ENCODE results near the gene VWA7.

Gene VWA7

DNA sequence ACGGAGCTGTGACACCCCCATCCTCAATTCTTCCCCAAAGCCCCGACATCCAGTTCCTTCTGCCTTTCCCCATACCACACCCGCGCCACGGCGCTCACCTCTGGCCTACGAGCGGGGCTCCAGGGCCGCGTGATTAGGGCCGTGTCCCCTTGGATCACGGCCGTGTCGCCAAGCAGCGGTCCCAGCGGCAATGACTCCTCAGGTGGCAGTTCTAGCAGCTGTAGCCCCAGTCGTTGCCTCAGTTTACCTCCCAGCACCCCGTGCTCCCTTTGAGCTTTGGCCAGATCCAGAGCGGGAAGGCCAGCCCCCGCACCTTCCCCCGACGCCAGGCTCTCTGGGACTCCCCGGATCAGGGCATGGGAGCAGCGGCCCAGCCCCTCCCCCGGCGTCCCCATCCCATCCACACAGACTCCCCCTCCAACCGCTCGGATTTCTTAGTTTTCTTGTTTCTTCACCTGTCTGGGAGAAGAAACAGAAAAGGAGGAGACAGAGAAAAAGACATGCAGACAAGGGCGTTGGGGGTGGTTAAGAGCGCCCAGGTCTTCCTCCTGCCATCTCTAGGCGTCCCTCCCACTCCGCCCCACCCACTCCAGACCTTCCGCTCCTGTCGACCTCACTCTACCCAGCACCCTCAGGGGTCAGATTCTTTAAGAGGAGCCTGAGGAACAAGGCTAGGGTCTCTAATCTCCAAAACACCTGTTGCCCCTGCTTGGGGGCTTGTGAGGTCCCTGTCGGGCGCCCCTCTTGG is 48.2 kb downstream of the VWA7 start, which contains the start of gene DDAH2:
TSS of gene DDAH2 (minus strand) at position 533 of the 748 bp plus-strand sequence. CDS start at position 395, 138 bp downstream.
- no peak for DNase-seq

DNA sequence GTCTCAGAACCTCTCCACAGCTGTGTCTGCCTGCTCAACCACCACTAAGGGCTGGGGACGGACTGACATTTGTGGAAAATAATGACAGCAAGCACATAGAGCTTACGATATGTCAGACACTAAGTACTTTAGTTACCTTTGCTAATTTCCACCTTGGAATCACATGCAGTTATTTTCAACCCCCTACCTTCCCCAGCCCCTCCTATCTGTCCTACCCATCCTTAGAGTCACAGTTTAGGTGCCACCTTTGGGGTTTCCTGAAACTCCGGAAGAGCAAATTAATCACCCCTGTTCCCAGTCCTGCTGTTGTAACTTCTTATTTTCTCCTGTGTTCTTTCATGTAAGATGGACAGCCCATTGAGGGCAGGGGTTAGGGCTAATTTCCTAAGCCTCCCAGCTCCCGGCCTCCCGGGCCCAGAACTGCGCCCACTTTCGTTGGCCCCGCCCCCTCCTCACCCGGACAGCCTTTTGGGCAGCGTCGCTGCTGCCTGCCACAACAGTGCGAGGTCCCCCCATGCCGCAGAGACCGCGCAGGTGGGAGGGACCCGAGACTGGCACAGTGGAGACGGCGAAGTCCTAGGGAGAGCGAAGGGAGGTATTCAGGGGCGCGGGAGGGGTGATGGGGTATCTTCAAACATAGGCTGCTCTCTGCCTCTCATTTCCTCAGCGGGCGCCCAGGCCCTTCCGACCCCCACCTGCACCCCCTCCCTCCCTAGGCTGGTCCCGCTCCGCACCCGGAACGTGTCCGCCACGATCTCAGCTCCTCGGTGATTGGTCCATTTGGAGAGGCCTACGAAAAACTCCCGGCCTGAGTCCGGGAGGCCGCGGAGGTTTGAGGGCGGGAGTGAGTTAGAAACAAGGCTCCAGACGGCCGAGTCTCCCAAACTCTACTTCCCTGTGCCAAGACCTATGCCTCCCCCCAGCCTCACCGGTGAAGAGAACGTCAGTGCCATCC is 49.1 kb downstream of the VWA7 start:
- no peak for DNase-seq

DNA sequence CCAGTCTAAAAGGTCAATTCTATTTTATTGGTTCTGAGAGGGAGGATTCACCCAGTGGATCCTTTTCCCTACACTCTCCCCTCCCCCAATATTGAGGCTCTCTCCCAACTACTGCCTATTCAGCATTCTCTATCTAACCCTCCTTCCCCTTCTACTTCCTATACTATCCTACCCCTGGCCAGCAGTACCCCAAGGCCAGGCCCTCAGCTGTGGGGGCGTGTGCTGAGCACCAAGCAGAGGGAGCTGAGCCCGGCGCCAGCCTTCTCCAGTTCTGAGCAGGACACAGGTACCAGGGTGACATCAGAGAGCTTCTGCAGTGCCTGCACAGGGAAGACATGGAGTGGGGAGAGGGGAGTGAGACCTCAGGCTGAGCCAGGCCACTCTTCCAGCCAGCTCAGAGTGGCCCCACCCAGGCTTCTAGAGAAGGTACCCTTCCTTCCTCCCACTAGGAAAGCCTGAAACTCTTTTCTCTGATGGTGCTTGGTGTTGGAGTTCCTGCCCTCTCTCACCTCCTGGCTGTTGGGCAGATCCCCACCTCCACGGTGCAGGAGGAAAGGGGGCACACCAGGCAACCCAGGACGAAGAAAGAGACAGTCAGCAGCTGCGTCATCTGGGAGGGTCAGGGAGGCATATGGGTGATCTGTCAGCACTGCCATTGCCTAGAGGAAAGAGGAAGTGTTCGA is 50.0 kb downstream of the VWA7 start:
- no peak for DNase-seq

DNA sequence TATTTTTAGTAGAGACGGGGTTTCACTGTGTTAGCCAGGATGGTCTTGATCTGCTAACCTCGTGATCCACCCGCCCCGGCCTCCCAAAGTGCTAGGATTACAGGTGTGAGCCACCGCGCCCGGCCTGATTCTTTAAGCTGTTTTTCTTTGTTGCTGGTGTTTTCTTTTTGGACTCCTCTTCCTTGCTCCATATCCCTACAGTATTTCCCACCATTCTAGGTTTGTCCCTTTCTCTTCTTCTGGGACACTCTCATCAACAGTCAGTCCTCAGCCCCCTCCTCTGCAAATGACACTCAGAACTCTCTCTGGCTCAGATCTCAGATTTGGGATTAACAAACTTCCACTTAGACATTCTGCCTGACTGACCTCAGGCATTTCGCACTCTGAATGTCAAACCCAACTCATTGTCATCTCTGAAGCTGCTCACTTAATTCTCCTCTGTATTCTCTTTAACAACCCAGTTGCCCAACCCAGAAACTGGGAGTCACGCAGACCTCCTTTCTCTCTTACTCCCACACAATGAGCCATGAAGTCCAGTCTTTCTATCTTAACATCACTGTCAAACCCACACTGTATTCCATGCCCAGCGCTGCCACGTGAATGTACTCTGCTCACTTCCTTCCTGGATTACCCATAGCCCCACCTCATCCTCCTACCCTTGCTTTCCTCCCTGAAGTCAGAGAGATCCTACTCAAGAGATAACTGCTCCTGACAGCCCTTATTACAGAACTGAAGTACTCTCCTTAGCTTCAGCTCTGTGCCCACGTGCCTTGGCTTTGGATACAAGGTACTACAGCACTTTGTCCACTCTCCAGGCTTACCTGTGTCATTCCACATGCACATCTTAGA is 51.4 kb downstream of the VWA7 start:
- no peak for DNase-seq

DNA sequence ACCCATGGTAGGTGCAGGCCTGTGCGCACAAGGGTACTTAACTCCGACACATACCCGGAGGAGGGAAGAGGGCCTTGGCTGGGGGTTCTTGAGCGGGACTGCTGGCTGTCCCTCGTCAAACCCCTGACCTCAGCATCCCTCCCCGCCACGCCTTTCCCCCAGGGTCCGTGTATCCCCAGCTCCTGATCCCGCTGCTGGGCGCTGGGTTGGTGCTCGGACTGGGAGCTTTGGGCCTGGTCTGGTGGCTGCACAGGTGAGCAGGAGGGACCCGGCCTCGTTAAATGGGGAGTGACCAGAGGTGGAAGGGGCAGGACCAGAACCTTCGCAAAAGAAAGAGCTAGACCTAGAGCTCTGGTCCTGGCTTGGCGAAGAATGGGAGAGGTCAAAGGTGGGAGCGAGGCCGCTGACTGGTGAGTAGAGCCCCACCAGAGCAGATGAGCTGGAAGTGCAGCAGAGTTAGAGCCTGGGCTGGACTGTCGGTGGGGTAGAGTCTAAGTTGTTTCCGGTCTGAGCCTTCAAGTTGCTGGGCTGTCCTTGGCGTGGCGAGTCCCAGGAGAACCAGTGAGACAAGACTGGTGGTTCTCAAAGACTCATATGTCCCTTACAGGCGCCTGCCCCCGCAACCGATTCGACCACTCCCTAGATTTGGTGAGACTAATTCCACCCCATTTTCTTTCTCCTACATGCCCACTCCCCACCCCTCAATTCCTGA is 53.0 kb downstream of the VWA7 start:
- no peak for DNase-seq

DNA sequence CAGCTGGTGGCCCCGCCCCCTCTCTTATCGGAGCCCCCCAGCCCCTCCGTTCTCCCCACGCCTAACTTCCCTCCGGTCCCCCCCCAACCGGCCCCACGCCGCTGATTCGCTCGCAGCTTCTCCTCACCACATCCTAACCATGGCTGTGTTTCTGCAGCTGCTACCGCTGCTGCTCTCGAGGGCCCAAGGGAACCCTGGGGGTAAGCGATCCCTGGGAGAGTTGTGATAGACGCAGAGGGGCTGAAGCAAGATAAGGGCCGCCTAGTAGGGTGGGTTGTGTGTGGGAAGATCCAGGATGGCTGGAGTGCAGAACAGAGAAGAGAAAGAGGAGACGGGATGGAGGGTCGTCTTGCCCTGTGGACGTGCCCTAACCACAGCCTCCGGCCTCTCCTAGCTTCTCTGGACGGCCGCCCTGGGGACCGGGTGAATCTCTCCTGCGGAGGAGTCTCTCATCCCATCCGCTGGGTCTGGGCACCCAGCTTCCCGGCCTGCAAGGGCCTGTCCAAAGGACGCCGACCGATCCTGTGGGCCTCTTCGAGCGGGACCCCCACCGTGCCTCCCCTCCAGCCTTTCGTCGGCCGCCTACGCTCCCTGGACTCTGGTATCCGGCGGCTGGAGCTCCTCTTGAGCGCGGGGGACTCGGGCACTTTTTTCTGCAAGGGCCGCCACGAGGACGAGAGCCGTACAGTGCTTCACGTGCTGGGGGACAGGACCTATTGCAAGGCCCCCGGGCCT is 53.7 kb downstream of the VWA7 start, which contains the start of gene MPIG6B:
TSS of gene MPIG6B (plus strand) at position 129 of the 735 bp plus-strand sequence. CDS start at position 140, 11 bp downstream.
- no peak for DNase-seq

DNA sequence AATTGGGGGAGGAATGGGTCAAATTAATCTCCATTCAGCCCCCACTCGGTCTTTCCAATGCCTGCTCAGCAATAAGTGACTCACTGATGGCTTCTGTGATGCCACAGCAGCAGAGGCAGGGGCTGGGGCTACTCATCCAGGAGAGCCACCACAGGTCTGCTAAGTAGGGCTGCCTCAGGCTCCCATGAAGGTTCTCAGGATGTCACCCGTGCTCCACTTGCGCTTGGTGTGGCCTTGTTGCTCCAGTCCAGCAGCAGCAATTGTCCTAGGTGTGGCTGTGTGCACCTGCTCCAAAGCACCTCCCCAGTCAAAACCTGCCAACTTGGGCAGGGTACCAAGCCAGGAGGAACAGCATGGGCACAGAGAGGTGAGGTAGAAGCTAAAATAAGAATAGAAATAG is 55.0 kb downstream of the VWA7 start:
- DNase-seq = no peak

DNA sequence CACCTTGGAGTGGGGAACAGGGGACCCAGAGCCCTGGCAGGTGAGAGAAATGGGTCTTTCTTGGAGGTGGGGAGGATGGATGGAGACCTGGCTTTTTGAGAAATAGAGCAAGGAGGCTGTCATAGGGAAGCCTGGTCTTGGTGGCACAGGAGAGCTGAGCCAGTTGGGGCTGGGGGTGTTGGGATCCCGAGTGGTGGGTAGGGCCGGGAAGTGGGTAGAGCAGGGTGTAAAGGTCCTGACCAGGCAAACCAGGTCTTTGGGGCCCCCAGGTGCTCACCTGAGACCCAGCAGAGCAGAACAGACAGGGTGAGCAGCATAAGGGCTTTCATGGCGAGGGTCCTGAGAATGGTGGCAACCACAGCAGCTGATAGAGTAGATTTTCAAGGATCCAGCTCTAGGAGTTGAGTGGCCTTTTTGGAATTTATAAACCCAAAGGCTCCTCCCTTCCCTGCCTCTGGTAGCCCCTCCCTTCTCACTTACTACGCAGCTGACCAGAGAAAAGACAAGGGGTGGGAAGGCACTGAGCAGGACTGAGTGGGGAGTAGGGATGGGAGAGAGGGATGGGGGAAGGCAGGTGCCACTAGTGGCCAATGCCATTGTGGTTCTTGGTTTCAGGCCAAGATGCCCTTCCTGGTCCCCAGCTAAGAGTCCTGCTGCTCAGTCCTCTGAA is 55.6 kb downstream of the VWA7 start, which contains the start of gene LY6G6C:
TSS of gene LY6G6C (minus strand) at position 396 of the 670 bp plus-strand sequence. CDS start at position 329, 67 bp downstream.
- DNase-seq = no peak

DNA sequence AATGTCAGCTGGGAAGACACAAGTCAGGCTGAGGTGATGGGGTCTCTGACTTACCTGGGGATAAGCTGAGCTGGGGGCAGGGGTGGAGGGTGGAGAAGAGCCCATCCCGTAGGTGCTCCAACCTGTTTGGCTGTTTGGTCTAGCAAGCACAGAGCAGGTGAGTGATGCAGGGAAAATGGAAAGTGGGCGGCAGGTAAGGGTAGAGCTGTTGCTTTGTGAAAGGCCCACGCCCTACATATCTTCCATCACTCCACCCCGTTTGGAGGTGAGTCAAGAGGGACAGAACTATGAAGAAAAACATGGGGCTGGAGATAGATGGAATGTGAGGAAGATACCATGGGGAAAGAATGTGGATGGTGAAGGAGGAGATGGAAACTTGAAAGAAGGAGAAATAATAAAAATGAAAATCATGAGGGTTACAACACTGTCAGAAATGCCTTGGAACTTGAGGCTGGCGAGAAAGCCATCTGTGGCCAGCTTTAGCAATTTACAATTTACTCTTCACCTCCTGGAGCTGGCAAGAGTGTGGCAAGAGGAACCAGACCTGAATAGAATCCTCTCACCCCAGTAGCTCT is 56.8 kb downstream of the VWA7 start:
- DNase-seq = no peak

DNA sequence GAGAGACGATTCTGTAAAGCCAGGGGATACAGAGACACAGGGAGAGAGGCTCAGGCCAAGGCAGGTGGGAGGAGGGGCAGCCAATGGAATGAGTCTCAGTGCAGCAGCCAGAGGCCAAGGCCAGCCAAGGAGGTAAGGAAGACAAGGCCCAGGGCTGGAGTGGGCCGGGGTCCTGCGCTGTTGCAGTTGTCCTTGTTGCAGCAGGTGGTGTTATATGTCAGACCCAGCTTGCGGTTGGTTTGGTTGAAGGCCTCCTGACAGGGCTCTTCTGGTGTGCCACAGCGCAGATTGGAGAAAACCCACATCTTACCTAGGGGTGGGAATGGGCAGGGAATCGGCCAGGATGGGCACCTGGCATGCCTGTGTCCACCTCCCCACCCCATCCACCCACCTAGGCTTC is 58.1 kb downstream of the VWA7 start:
- DNase-seq = no peak

DNA sequence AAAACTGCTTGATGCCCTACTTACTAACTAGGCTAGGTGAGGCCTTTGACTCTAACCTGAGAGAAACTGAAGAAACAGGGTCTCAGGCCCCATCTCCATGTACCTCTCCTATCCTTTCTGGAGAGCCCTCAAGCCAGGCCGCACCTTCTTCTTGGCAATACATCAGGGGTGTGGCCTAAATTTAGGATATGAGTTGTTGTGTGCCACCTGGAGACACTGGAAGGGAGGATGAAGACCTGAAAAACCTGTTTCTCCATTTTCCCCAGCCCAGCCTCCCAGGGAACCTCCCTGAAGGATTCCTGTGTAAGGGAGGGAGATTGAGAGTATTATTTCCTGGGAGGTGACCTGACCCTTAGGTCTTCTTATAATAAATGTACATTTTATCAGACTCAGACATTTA is 58.9 kb downstream of the VWA7 start:
- DNase-seq = no peak

DNA sequence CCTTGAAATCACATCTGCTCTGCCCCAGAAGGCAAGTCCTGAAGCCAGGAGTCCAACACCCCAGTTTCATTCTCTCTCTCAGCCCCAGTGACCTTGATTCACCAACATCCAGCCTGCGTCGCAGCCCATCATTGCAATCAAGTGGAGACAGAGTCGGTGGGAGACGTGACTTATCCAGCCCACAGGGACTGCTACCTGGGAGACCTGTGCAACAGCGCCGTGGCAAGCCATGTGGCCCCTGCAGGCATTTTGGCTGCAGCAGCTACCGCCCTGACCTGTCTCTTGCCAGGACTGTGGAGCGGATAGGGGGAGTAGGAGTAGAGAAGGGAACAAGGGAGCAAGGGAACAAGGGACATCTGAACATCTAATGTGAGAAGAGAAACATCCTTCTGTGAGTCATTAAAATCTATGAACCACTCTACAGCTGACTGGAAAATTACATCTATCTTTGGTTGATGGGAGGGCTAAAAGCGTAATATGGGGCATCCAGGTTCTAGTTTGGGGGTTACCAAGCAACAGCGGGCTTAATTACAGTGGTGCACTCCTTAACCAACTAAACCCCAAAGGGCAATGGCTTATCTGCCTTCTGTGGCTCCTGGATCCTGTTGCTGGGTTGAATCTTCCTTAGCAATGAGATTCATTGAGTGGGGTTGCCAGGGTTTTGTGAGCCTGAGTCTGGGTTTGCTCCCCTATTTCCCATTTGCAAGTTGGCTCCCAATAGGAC is 59.5 kb downstream of the VWA7 start:
- no peak for DNase-seq

Data from NCI-H2107 (cell line).